HepG2 (cell line): ENCODE measurements around the gene NOP9. TPM values are rescaled to one million over a fixed set of nuclear protein-coding genes. Genes with fewer than 3 reads are reported as not detected.

Experiments used
- ATAC-seq: fragments of 200-7000 bp; cut with Tn5 transposase; 3 replicates; pipeline ENCODE4 v1.9.1; 2020; ENCODE audit warnings: mild to moderate bottlenecking, moderate library complexity
- BruUV-seq: library from RNA; stranded (reverse); fragments of 400-500 nt; replicated peaks from 2 replicates; lab custom pipeline; 2021; lab: Mats Ljungman, UMichigan
- CTCF ChIA-PET: fragments of 300-600 bp; formaldehyde crosslinking; extraction: SDS; loops from one replicate; lab custom pipeline; 2021; ENCODE audit warnings: low total read pairs, inconsistent platforms, low intra/inter-chr PET ratio; lab: Yijun Ruan, JAX
- POLR2A ChIA-PET: fragments of 350-600 bp; sonication (Branson Sonifier 250); formaldehyde crosslinking; loops from one replicate; lab custom pipeline; 2020; ENCODE audit warnings: antibody characterized with exemption, inconsistent platforms; lab: Yijun Ruan, JAX
- DNase-seq: peaks from one replicate; pipeline ENCODE4 v3.0.0-alpha.2; 2015; ENCODE audit warnings: low spot score
- FAIRE-seq: peaks from 3 replicates; lab custom pipeline; 2011; peaks lifted over from hg19 to GRCh38; lab: Jason Lieb, UNC
- H2AFZ ChIP-seq: one replicate; pipeline ENCODE4 v1.6.1; 2011; ENCODE audit warnings: low read length, inconsistent platforms
- H3K27ac ChIP-seq: fragments of 300-600 bp; 3 replicates; pipeline ENCODE4 v1.8.0; 2011; ENCODE audit warnings: mixed run types, mild to moderate bottlenecking, mixed read lengths, low read length, inconsistent platforms; ENCODE audit not compliant: insufficient read depth; ENCODE audit errors: extremely low read length
- H3K27me3 ChIP-seq, 2 experiments: fragments of 200-600 bp in 1 of 2; 2 replicates in 1 of 2; 3 replicates in 1 of 2; pipeline versions ENCODE4 v1.6.0 to v1.8.0; 2011; ENCODE audit warnings: low read length in 2 of 2, mild to moderate bottlenecking in 2 of 2, moderate library complexity in 2 of 2, inconsistent platforms in 1 of 2; ENCODE audit not compliant: insufficient read depth in 2 of 2, control insufficient read depth in 1 of 2
- H3K36me3 ChIP-seq, 2 experiments: fragments of 200-600 bp in 1 of 2; replicated peaks in 1 of 2; 2 replicates in 1 of 2; 3 replicates in 1 of 2; pipeline versions ENCODE4 v1.5.1 to v1.8.0; 2011; ENCODE audit warnings: low read length in 2 of 2, inconsistent platforms in 1 of 2; ENCODE audit not compliant: insufficient read depth in 2 of 2, control insufficient read depth in 1 of 2
- H3K4me1 ChIP-seq: 2 replicates; pipeline ENCODE4 v1.5.1; 2012; ENCODE audit warnings: low read length, inconsistent platforms; ENCODE audit not compliant: insufficient read depth
- H3K4me2 ChIP-seq: 2 replicates; pipeline ENCODE4 v1.6.0; 2011; ENCODE audit warnings: low read depth, low read length, inconsistent platforms
- H3K4me3 ChIP-seq, 3 experiments: fragments of 200-600 bp in 1 of 3; sonication (generic), shearing (Covaris generic) in 1 of 3; replicated peaks in 1 of 3; 2 replicates each; pipeline ENCODE4 v1.5.1; 2011 to 2016; ENCODE audit warnings: low read length in 3 of 3, inconsistent platforms in 2 of 3, low read depth in 2 of 3, mild to moderate bottlenecking in 2 of 3, control low read depth in 1 of 3, mixed read lengths in 1 of 3; ENCODE audit not compliant: insufficient read depth in 1 of 3
- H3K79me2 ChIP-seq: one replicate; pipeline ENCODE4 v1.6.1; 2011; ENCODE audit warnings: low read length, inconsistent platforms; ENCODE audit not compliant: insufficient read depth
- H3K9ac ChIP-seq: 2 replicates; pipeline ENCODE4 v1.6.0; 2011; ENCODE audit warnings: mild to moderate bottlenecking, low read depth, low read length, inconsistent platforms; ENCODE audit not compliant: insufficient read depth
- H3K9me3 ChIP-seq: 2 replicates; pipeline ENCODE4 v1.5.1; 2012; ENCODE audit warnings: mild to moderate bottlenecking, low read length
- H4K20me1 ChIP-seq: 2 replicates; pipeline ENCODE4 v1.6.0; 2011; ENCODE audit warnings: inconsistent platforms, mild to moderate bottlenecking, low read length, moderate library complexity; ENCODE audit not compliant: insufficient read depth
- CAMTA2 ChIP-seq: sonication (generic); formaldehyde crosslinking; IDR thresholded peaks from 2 replicates; pipeline ENCODE4 v1.4.0; 2020; ENCODE audit warnings: mild to moderate bottlenecking, missing genetic modification reagents, borderline replicate concordance
- CEBPB ChIP-seq: IDR thresholded peaks from 2 replicates; pipeline ENCODE4 v1.6.1; 2011; ENCODE audit warnings: low read depth, low read length, improper control_type of control experiment, borderline replicate concordance
- EHMT2 ChIP-seq: fragments of 200-600 bp; sonication (generic); IDR thresholded peaks from 2 replicates; pipeline ENCODE4 v1.7.0; 2017; ENCODE audit warnings: antibody characterized with exemption, low read depth, low read length, borderline replicate concordance
- EP300 ChIP-seq, 3 experiments: sonication (generic) in 1 of 3; formaldehyde crosslinking in 1 of 3; IDR thresholded peaks; 2 replicates each; pipeline versions ENCODE4 v1.5.1 to v1.6.1; 2011 to 2020; ENCODE audit warnings: low read depth in 2 of 3, low read length in 2 of 3, borderline replicate concordance in 1 of 3, improper control_type of control experiment in 1 of 3, mild to moderate bottlenecking in 1 of 3, missing genetic modification reagents in 1 of 3, moderate library complexity in 1 of 3
- FOSL2 ChIP-seq: sonication (generic); formaldehyde crosslinking; IDR thresholded peaks from 2 replicates; pipeline ENCODE4 v1.4.0; 2020; ENCODE audit warnings: missing genetic modification reagents
- HMGA1 ChIP-seq: sonication (generic); formaldehyde crosslinking; conservative IDR thresholded peaks from 2 replicates; pipeline ENCODE4 v1.4.0; 2020; ENCODE audit warnings: missing genetic modification reagents
- HOXA3 ChIP-seq: sonication (generic); formaldehyde crosslinking; IDR thresholded peaks from 2 replicates; pipeline ENCODE4 v1.5.0; 2020; ENCODE audit warnings: missing genetic modification reagents
- MIER3 ChIP-seq: IDR thresholded peaks from 2 replicates; pipeline ENCODE4 v1.6.1; 2016; ENCODE audit warnings: missing compliant biosample characterization, borderline replicate concordance
- PCBP2 ChIP-seq: fragments of 200-400 bp; formaldehyde crosslinking; optimal IDR thresholded peaks from 2 replicates; pipeline ENCODE3; 2018; ENCODE audit warnings: low read length, low read depth; ENCODE audit not compliant: poor library complexity, severe bottlenecking
- PHF20 ChIP-seq: sonication (generic); formaldehyde crosslinking; IDR thresholded peaks from 2 replicates; pipeline ENCODE4 v1.5.0; 2020; ENCODE audit warnings: mild to moderate bottlenecking, missing genetic modification reagents
- RORA ChIP-seq: sonication (generic); formaldehyde crosslinking; IDR thresholded peaks from 2 replicates; pipeline ENCODE4 v1.5.0; 2020; ENCODE audit warnings: mild to moderate bottlenecking, missing genetic modification reagents, moderate library complexity
- ZNF101 ChIP-seq: sonication (generic); formaldehyde crosslinking; IDR thresholded peaks from 2 replicates; pipeline ENCODE4 v1.4.0; 2020; ENCODE audit warnings: mild to moderate bottlenecking, low read depth, missing genetic modification reagents, borderline replicate concordance
- ZNF343 ChIP-seq: sonication (generic); formaldehyde crosslinking; IDR thresholded peaks from 2 replicates; pipeline ENCODE4 v1.4.0; 2020; ENCODE audit warnings: mild to moderate bottlenecking, missing genetic modification reagents
- ZNF644 ChIP-seq: IDR thresholded peaks from 2 replicates; pipeline ENCODE4 v1.6.1; 2016; ENCODE audit warnings: low read depth
- ZNF792 ChIP-seq: IDR thresholded peaks from 2 replicates; pipeline ENCODE4 v1.6.1; 2016
- whole genome bisulfite sequencing: methylation state at CpG from one replicate; pipeline ENCODE4 v1.1.6; 2017; ENCODE audit warnings: low lambda C conversion rate; 5-methylcytosine and 5-hydroxymethylcytosine counted together
- in situ Hi-C: cut with HindIII; loops from 2 replicates; pipeline ENCODE4 v1.10.0; 2017; ENCODE audit warnings: low pct_unique_long_range_greater_than_20kb; ENCODE audit not compliant: extremely low pct_ligation_motif_present
- intact Hi-C: fragments of 100-400 bp; cut with micrococcal nuclease; formaldehyde crosslinking; loops from one replicate; pipeline ENCODE4 v1.10.0; 2022; ENCODE audit not compliant: unreplicated experiment
- polyA plus RNA-seq, 8 experiments: library from polyadenylated mRNA; depleted of rRNA in 3 of 8; stranded (reverse) in 7 of 8; unstranded in 1 of 8; fragments of >200 nt; fragmentation: Illumina TruSeq in 4 of 8; extraction: Trizol in 4 of 8; gene quantifications; 2 replicates each; pipeline versions ENCODE4 v1.2.1 to v1.2.3, GENCODE V29; 2011 to 2016; ENCODE audit warnings: low read depth in 4 of 8, missing spikeins in 1 of 8, mixed read lengths in 1 of 8; ENCODE audit not compliant: insufficient read depth in 1 of 8
- total RNA-seq, 5 experiments: library from RNA; depleted of rRNA; stranded (reverse); fragments of >200 nt; fragmentation: Illumina TruSeq; extraction: Trizol; gene quantifications; 2 replicates each; pipeline ENCODE4 v1.2.3, GENCODE V29; 2016; ENCODE audit warnings: low read depth in 1 of 5
- TF ChIP-seq, protein P1 (sequence below): sonication (generic); formaldehyde crosslinking; IDR thresholded peaks from 2 replicates; pipeline ENCODE4 v1.8.1; 2022; ENCODE audit warnings: mild to moderate bottlenecking, missing genetic modification reagents
- TF ChIP-seq, protein P2 (sequence below): IDR thresholded peaks from 2 replicates; pipeline ENCODE4 v1.6.1; 2016
- TF ChIP-seq, protein P3 (sequence below): sonication (generic); formaldehyde crosslinking; IDR thresholded peaks from 2 replicates; pipeline ENCODE4 v1.4.0; 2020; ENCODE audit warnings: missing genetic modification reagents
- TF ChIP-seq, protein P4 (sequence below): sonication (generic); formaldehyde crosslinking; IDR thresholded peaks from 2 replicates; pipeline ENCODE4 v1.5.0; 2020; ENCODE audit warnings: missing genetic modification reagents

Gene NOP9
- total and polyA plus RNA-seq, 2 of the 13 experiments (the other 11 are each of a cell fraction or from before 2014, with no cell fraction given) = 24.5 to 61.6 TPM

DNA sequence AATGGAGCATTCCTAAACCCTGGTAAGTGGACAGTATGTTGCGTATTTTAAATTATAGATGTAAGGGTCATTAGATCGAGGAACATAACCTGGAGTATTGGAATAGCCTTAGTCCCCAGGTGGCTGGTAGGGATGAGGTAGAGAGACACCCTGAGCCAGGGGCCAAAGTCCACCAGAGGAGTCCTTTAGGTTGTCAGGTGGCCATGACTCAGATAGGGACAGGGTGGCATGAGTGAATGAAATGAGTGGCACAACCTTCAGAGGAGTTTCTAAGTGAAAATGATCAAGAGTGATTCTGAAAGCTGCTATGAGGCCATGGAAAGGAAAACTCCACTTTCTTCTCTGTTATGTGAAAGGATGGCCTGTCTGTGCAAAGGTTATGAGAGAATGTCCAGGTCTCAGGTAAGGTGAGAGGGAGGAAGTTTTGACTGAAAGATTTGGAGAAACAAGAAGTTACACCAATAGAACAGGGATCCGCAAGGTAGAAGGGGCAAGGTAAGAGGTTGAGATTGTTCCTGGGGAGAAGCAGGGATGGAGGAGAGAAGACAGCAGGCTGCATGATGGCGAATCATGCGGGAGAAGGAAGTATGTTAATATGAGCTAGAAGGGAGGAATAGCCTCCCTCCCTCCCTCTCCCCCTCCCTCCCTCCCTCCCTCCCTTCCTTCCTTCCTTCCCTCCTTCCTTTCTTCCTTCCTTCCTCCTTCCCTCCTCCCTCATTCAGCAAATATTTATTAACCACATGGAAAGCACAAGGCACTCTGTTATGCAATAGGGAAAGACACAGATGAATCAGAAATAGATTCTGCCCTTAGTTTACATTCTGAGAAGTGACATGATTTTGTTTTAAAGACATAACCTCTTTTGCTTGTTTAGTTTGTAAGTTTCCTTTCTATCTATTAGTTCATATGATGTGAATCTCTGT, 54.2 kb downstream of the NOP9 start:
- H3K27me3 ChIP-seq = peaks cover 6 to 14% of the 10 kb centered on the region in 2 experiments; a peak in 2 of 5 replicates
- H3K36me3 ChIP-seq = no peaks in the 10 kb centered on the region
- H3K79me2 ChIP-seq = no peaks in the 10 kb centered on the region
- no peak overlapping the region for H3K27ac ChIP-seq
- in situ Hi-C loops (no loop called here), intact Hi-C loops (no loop called here)
- no peaks in the 10 kb centered on the region for H3K9me3 ChIP-seq
- H3K9ac ChIP-seq = no peak overlapping the region
- FAIRE-seq (peak; percentile 8), ATAC-seq (peak; percentile 75), DNase-seq (peak; percentile 72)
- no peaks in the 10 kb centered on the region for H4K20me1 ChIP-seq
- no TSS peak for BruUV-seq
- ChIA-PET POLR2A (interaction anchor here (0.6 to 1.2 kb wide), 2 partner anchors 13 to 78 kb away, joined by 3 read pairs; no protein-coding TSS in a partner anchor), CTCF (interaction anchor here (1.0 kb wide), 1 partner anchor 22 kb away, joined by 3 read pairs; no protein-coding TSS in a partner anchor)
- peaks cover 10% of the 10 kb centered on the region for H3K4me1 ChIP-seq
- H3K4me2 ChIP-seq = no peak overlapping the region
- 59% methylated on average over 5 of the region's 5 CpGs for WGBS
- H2AFZ ChIP-seq = no peak overlapping the region
- no peak overlapping the region for H3K4me3 ChIP-seq
- TF ChIP-seq FOSL2 (CRISPR knock-in tag) (peak; percentile 83), MIER3 (CRISPR knock-in tag) (no peak), ZNF644 (CRISPR knock-in tag) (0 out of 2 replicates have a peak, but pooled peaks have one; percentile 72), ZNF792 (CRISPR knock-in tag) (no peak), EHMT2 (no peak), PCBP2 (peak; percentile 94), PHF20 (CRISPR knock-in tag) (no peak), RORA (CRISPR knock-in tag) (no peak), HMGA1 (CRISPR knock-in tag) (no peak), CEBPB (peak; percentile 58; the same call in 1 of the 2 replicates), ZNF101 (CRISPR knock-in tag) (no peak), HOXA3 (no peak), CAMTA2 (no peak), EP300 (IDR thresholded peaks at IDR 0.05; ENCODE audit: low read depth in 2 of 2, low read length in 2 of 2) (peak in 1 of 2 experiments; percentile 18; a peak in 1 of 4 replicates), EP300 (CRISPR knock-in tag; IDR thresholded peaks at IDR 0.05; ENCODE audit: borderline replicate concordance) (no peak), ZNF343 (CRISPR knock-in tag) (no peak)
- TF ChIP-seq, protein P1, sequence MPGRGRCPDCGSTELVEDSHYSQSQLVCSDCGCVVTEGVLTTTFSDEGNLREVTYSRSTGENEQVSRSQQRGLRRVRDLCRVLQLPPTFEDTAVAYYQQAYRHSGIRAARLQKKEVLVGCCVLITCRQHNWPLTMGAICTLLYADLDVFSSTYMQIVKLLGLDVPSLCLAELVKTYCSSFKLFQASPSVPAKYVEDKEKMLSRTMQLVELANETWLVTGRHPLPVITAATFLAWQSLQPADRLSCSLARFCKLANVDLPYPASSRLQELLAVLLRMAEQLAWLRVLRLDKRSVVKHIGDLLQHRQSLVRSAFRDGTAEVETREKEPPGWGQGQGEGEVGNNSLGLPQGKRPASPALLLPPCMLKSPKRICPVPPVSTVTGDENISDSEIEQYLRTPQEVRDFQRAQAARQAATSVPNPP (CRISPR knock-in tag) = no peak
- TF ChIP-seq, protein P2, sequence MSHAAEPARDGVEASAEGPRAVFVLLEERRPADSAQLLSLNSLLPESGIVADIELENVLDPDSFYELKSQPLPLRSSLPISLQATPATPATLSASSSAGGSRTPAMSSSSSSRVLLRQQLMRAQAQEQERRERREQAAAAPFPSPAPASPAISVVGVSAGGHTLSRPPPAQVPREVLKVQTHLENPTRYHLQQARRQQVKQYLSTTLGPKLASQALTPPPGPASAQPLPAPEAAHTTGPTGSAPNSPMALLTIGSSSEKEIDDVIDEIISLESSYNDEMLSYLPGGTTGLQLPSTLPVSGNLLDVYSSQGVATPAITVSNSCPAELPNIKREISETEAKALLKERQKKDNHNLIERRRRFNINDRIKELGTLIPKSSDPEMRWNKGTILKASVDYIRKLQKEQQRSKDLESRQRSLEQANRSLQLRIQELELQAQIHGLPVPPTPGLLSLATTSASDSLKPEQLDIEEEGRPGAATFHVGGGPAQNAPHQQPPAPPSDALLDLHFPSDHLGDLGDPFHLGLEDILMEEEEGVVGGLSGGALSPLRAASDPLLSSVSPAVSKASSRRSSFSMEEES (CRISPR knock-in tag) = peak; percentile 67; the same call in 1 of the 2 replicates
- TF ChIP-seq, protein P3, sequence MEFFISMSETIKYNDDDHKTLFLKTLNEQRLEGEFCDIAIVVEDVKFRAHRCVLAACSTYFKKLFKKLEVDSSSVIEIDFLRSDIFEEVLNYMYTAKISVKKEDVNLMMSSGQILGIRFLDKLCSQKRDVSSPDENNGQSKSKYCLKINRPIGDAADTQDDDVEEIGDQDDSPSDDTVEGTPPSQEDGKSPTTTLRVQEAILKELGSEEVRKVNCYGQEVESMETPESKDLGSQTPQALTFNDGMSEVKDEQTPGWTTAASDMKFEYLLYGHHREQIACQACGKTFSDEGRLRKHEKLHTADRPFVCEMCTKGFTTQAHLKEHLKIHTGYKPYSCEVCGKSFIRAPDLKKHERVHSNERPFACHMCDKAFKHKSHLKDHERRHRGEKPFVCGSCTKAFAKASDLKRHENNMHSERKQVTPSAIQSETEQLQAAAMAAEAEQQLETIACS (CRISPR knock-in tag) = no peak
- TF ChIP-seq, protein P4, sequence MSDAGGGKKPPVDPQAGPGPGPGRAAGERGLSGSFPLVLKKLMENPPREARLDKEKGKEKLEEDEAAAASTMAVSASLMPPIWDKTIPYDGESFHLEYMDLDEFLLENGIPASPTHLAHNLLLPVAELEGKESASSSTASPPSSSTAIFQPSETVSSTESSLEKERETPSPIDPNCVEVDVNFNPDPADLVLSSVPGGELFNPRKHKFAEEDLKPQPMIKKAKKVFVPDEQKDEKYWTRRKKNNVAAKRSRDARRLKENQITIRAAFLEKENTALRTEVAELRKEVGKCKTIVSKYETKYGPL = no peak
